OCI-LY3 (cell line): Measurements from ENCODE around the gene AFAP1.

Experiments used
- H2AFZ ChIP-seq: fragments of 200-600, 300-600 bp; shearing (Covaris generic); 2 replicates; pipeline ENCODE4 v1.6.0; 2014; ENCODE audit warnings: antibody characterized with exemption, low read depth, low read length
- H3K27ac ChIP-seq: fragments of 200-600, 300-600 bp; sonication (generic); 2 replicates; pipeline ENCODE4 v1.5.1; 2014; ENCODE audit warnings: mild to moderate bottlenecking, low read length, moderate library complexity, mixed read lengths
- H3K27me3 ChIP-seq: fragments of 200-600, 300-600 bp; sonication (generic); 2 replicates; pipeline ENCODE4 v1.6.1; 2014; ENCODE audit warnings: low read depth, low read length, mixed read lengths
- H3K36me3 ChIP-seq: fragments of 200-600, 300-600 bp; sonication (generic); replicated peaks from 2 replicates; pipeline ENCODE3; 2014; ENCODE audit warnings: low read depth, low read length, mixed read lengths
- H3K4me1 ChIP-seq: fragments of 300-600, 200-600 bp; sonication (generic); 2 replicates; pipeline ENCODE4 v1.6.1; 2014; ENCODE audit warnings: low read length, mixed read lengths
- H3K4me2 ChIP-seq: fragments of 200-600, 300-600 bp; sonication (generic); 2 replicates; pipeline ENCODE4 v1.6.1; 2014; ENCODE audit warnings: low read length, mixed read lengths
- H3K4me3 ChIP-seq: fragments of 300-600, 200-600 bp; sonication (generic); 2 replicates; pipeline ENCODE4 v1.5.1; 2014; ENCODE audit warnings: antibody characterized with exemption, mild to moderate bottlenecking, low read length, moderate library complexity
- H3K79me2 ChIP-seq: fragments of 300-600, 200-600 bp; shearing (Covaris generic); 2 replicates; pipeline ENCODE4 v1.6.1; 2014; ENCODE audit warnings: mild to moderate bottlenecking, low read length, mixed read lengths
- H3K9ac ChIP-seq: fragments of 300-600, 200-600 bp; shearing (Covaris generic); 2 replicates; pipeline ENCODE4 v1.6.0; 2014; ENCODE audit warnings: mild to moderate bottlenecking, low read length, moderate library complexity
- H3K9me3 ChIP-seq: fragments of 200-600, 300-600 bp; shearing (Covaris generic); 2 replicates; pipeline ENCODE4 v1.6.1; 2014; ENCODE audit warnings: low read length, mixed read lengths; ENCODE audit not compliant: insufficient read depth
- H4K20me1 ChIP-seq: fragments of 200-600, 300-600 bp; sonication (generic); 2 replicates; pipeline ENCODE4 v1.6.1; 2016; ENCODE audit warnings: low read length, mixed read lengths; ENCODE audit not compliant: insufficient read depth
- CTCF ChIP-seq: fragments of 200-600, 300-600 bp; sonication (generic); IDR thresholded peaks from 2 replicates; pipeline ENCODE4 v1.5.1; 2014; ENCODE audit warnings: antibody characterized with exemption, low read length, low read depth
- EZH2phosphoT487 ChIP-seq: fragments of 200-600 bp; shearing (Covaris generic); IDR thresholded peaks from 2 replicates; pipeline ENCODE4 v1.6.1; 2018; ENCODE audit warnings: antibody characterized with exemption, mixed run types, low read depth

AFAP1 gene

GRCh38 chr4:7795983-7796382 is 143.7 kb downstream of the AFAP1 start:
- no peaks in the 10 kb centered on the region for H3K36me3 ChIP-seq
- H2AFZ ChIP-seq, result no peak overlapping the region
- no peak overlapping the region for H3K4me2 ChIP-seq

GRCh38 chr4:7793186-7793585 is 146.5 kb downstream of the AFAP1 start:
- Histone ChIP-seq H3K36me3 (no peaks in the 10 kb centered on the region), H3K4me3 (no peak overlapping the region), H3K4me2 (no peak overlapping the region), H3K9ac (no peak overlapping the region), H4K20me1 (no peaks in the 10 kb centered on the region), H3K27ac (no peak overlapping the region), H3K27me3 (peaks cover 14% of the 10 kb centered on the region), H3K9me3 (no peaks in the 10 kb centered on the region), H3K4me1 (0 out of 2 replicates have a peak, but pooled peaks cover 9% of the 10 kb centered on the region), H3K79me2 (no peaks in the 10 kb centered on the region), H2AFZ (no peak overlapping the region)
- no peak for TF ChIP-seq CTCF
- TF ChIP-seq EZH2phosphoT487, result no peak

More at GRCh38 chr4:7795983-7796382, 143.7 kb downstream of the AFAP1 start:
- Histone ChIP-seq H3K9ac (no peak overlapping the region), H3K4me1 (0 out of 2 replicates have a peak, but pooled peaks cover 9% of the 10 kb centered on the region), H3K27me3 (peaks cover 11% of the 10 kb centered on the region), H3K79me2 (no peaks in the 10 kb centered on the region), H3K9me3 (no peaks in the 10 kb centered on the region), H4K20me1 (no peaks in the 10 kb centered on the region), H3K4me3 (no peak overlapping the region), H3K27ac (no peak overlapping the region)
- TF ChIP-seq CTCF (no peak), EZH2phosphoT487 (no peak)

- no peak overlapping the region for H3K9ac ChIP-seq
- no peaks in the 10 kb centered on the region for H4K20me1 ChIP-seq
- H3K79me2 ChIP-seq, result no peaks in the 10 kb centered on the region
- no peak overlapping the region for H2AFZ ChIP-seq
- H3K9me3 ChIP-seq, result no peaks in the 10 kb centered on the region
- no peak overlapping the region for H3K4me3 ChIP-seq
- TF ChIP-seq EZH2phosphoT487, result no peak
- H3K36me3 ChIP-seq, result no peaks in the 10 kb centered on the region
- 0 out of 2 replicates have a peak, but pooled peaks cover 9% of the 10 kb centered on the region for H3K4me1 ChIP-seq
- peaks cover 14% of the 10 kb centered on the region for H3K27me3 ChIP-seq
- peak overlapping the region; percentile 23 for H3K4me2 ChIP-seq
- no peak overlapping the region for H3K27ac ChIP-seq
These were observed 147.0 kb downstream of the AFAP1 start for GRCh38 chr4:7792616-7793015.

GRCh38 chr4:7790999-7791398 is 148.7 kb downstream of the AFAP1 start:
- Histone ChIP-seq H3K4me1 (0 out of 2 replicates have a peak, but pooled peaks cover 9% of the 10 kb centered on the region), H3K9me3 (no peaks in the 10 kb centered on the region), H2AFZ (no peak overlapping the region), H3K9ac (no peak overlapping the region), H3K27me3 (peaks cover 14% of the 10 kb centered on the region), H3K4me2 (no peak overlapping the region), H3K36me3 (no peaks in the 10 kb centered on the region), H3K27ac (no peak overlapping the region), H3K79me2 (no peaks in the 10 kb centered on the region), H4K20me1 (no peaks in the 10 kb centered on the region), H3K4me3 (no peak overlapping the region)
- TF ChIP-seq CTCF (no peak), EZH2phosphoT487 (no peak)
